Mucosa of stomach (tissue), 1 donor: ENCODE measurements around the gene C15orf40.

ENCODE experiments used
- H3K27me3 ChIP-seq: one replicate; pipeline ENCODE4 v1.7.0; 2013; ENCODE audit warnings: mild to moderate bottlenecking, low read length; ENCODE audit not compliant: control insufficient read depth, insufficient read depth
- H3K36me3 ChIP-seq: one replicate; pipeline ENCODE4 v1.7.0; 2013; ENCODE audit warnings: low read length; ENCODE audit not compliant: control insufficient read depth, insufficient read depth
- H3K4me1 ChIP-seq: one replicate; pipeline ENCODE4 v1.7.0; 2013; ENCODE audit warnings: mild to moderate bottlenecking, low read length; ENCODE audit not compliant: control insufficient read depth, insufficient read depth
- H3K4me3 ChIP-seq: one replicate; pipeline ENCODE4 v1.7.0; 2013; ENCODE audit warnings: low read length
- H3K9ac ChIP-seq: one replicate; pipeline ENCODE4 v1.7.0; 2013; ENCODE audit warnings: mild to moderate bottlenecking, low read length, moderate library complexity
- H3K9me3 ChIP-seq: one replicate; pipeline ENCODE4 v1.7.0; 2013; ENCODE audit warnings: mild to moderate bottlenecking, low read length, moderate library complexity; ENCODE audit not compliant: control insufficient read depth
- donor health status: Pancreatic carcinoma.

The C15orf40 gene

DNA sequence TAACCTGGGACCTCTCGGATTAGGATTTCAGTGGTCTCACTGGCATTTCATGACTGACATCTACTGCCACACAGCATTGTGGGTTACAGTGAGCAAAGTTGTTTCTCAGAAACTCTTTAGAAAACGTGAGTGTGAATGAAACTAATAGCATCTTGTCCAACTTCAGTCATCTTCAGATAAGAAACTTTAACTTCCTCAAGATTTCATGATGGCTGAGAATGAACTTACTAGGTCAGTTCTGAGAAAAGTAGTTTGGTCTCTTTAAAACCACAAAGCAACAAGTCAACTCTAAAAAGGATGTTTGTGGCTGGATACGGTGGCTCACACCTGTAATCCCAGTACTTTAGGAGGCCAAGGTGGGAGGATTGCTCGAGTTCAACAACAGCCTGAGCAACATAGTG is 44.8 kb downstream of the C15orf40 start:
- no peak overlapping the region for H3K9ac ChIP-seq
- H3K4me1 ChIP-seq = peaks cover 8% of the 10 kb centered on the region
- no peak overlapping the region for H3K4me3 ChIP-seq
- no peaks in the 10 kb centered on the region for H3K27me3 ChIP-seq
- H3K9me3 ChIP-seq = no peaks in the 10 kb centered on the region
- no peaks in the 10 kb centered on the region for H3K36me3 ChIP-seq

DNA sequence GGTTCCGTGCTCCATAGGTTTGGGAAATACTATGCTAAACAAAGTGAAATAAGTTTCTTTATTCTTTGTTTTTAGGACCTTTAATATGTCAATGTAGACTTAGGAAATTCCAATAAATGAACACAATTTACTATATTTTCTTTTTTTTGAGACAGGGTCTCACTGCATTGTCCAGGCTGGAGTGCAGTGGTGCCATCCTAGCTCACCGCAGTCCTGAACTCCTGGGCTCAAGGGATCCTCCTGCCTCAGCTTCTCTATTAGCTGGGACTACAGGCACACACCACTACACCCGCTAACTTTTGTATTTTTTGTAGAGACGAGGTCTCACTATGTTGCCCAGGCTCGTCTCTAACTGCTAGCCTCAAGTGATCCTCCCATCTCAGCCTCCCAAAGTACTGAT is 46.5 kb downstream of the C15orf40 start:
- no peaks in the 10 kb centered on the region for H3K36me3 ChIP-seq
- H3K4me3 ChIP-seq = no peak overlapping the region
- no peaks in the 10 kb centered on the region for H3K27me3 ChIP-seq
- no peaks in the 10 kb centered on the region for H3K9me3 ChIP-seq
- H3K9ac ChIP-seq = no peak overlapping the region
- H3K4me1 ChIP-seq = no peaks in the 10 kb centered on the region

DNA sequence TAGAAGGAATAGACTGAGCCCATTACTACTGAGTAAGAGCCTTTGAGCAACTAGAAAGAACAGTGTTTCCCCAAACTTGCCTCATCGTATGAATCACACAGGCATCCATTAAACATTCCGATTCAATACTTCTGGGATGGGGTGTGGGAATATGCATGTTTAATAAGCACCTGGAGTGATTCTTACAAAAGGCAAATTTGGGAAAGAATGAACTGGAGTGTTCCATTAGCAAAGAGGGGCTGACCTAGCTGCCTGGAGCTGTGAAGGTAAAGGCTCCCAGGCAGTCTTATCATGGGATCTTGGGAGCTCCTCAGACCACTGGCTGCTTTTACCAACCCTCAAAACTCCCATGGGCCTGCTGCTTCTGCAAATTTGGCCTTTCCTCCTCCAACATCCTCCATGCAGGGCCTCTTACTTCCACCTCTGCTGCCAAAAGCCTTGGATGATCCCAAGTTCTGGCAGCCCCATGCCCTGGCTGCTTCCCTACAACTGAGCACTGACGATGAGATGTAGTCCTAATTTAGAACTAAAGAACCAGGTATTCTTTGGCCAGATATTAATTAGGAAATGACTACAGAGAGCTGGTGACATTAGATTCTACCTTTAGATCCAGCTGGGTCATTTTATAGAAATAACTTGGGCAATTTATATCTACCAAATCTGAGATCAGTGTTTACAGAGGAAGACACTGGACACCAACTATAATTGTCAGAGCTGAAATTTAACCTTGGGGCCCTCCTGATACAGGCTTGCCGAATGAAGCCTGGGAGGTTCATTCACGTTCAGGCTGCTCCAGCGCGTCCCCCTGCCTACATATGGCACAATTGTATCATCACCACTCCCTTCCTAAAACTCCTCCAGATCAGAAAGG is 47.7 kb downstream of the C15orf40 start:
- Histone ChIP-seq H3K9ac (no peak overlapping the region), H3K27me3 (no peaks in the 10 kb centered on the region), H3K9me3 (no peaks in the 10 kb centered on the region), H3K4me1 (no peaks in the 10 kb centered on the region), H3K4me3 (no peak overlapping the region), H3K36me3 (no peaks in the 10 kb centered on the region)

DNA sequence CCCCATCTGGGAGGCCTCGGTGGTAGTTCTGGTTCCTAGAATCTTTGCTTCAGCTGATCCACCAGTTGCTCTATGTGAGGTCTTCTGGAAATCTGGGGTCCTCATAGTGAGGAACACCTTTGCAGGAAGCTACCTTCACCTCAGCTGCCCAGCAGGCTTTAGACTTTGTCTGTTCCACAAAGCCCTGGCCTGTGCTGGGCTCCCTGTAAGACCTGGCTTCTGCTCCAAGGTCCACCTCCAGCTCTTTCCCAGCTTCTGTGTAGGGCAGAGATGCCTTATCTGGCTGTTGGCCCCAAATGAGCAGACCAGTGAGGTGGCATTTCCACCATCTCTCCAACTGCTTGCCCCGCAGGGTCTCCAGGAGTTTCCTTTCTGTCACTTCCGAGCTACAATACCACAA is 50.7 kb downstream of the C15orf40 start:
- Histone ChIP-seq H3K27me3 (no peaks in the 10 kb centered on the region), H3K4me3 (no peak overlapping the region), H3K9me3 (no peaks in the 10 kb centered on the region), H3K4me1 (no peaks in the 10 kb centered on the region), H3K9ac (no peak overlapping the region), H3K36me3 (no peaks in the 10 kb centered on the region)

DNA sequence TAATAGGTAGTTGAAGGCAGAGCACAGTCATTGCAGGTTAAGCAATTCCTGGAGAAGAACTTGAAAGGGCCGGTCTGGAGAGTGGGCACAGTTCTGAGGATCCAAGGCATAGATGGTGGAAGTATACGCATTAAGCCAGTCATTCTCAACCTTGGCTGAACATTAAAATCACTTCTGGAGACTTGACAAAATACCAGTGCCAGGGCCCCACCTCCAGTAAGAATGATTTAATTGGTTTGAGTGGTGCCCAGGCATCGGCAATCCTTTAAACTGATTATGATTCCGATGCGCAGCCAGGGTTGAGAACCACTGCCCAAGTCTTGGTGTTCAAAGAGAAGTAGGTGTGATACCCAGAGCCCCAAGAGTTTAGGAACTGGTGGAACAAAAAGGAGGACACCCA is 52.0 kb downstream of the C15orf40 start:
- no peak overlapping the region for H3K9ac ChIP-seq
- H3K4me1 ChIP-seq = no peaks in the 10 kb centered on the region
- H3K27me3 ChIP-seq = no peaks in the 10 kb centered on the region
- H3K9me3 ChIP-seq = no peaks in the 10 kb centered on the region
- H3K4me3 ChIP-seq = no peak overlapping the region
- no peaks in the 10 kb centered on the region for H3K36me3 ChIP-seq

DNA sequence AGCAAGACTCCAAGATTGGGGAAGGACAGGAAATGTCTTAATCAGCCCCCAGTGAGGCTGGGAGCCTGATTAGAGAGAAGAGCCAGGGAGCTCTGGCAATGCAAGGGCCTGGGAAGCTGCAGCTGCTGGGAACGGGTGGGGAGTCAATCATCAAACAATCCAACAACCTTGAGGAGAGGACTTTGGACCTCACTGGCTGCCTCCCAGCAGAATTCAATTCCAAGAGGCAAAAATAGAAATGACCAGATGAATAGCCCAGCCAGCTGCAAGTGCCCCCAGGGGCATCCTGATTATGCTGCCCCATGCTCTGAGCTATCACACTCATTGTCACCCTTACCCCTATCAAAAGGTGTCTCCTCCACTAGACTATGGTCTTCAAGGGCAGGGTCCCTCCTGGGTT is 52.8 kb downstream of the C15orf40 start:
- Histone ChIP-seq H3K4me3 (no peak overlapping the region), H3K36me3 (no peaks in the 10 kb centered on the region), H3K9ac (no peak overlapping the region), H3K9me3 (no peaks in the 10 kb centered on the region), H3K27me3 (no peaks in the 10 kb centered on the region), H3K4me1 (no peaks in the 10 kb centered on the region)

DNA sequence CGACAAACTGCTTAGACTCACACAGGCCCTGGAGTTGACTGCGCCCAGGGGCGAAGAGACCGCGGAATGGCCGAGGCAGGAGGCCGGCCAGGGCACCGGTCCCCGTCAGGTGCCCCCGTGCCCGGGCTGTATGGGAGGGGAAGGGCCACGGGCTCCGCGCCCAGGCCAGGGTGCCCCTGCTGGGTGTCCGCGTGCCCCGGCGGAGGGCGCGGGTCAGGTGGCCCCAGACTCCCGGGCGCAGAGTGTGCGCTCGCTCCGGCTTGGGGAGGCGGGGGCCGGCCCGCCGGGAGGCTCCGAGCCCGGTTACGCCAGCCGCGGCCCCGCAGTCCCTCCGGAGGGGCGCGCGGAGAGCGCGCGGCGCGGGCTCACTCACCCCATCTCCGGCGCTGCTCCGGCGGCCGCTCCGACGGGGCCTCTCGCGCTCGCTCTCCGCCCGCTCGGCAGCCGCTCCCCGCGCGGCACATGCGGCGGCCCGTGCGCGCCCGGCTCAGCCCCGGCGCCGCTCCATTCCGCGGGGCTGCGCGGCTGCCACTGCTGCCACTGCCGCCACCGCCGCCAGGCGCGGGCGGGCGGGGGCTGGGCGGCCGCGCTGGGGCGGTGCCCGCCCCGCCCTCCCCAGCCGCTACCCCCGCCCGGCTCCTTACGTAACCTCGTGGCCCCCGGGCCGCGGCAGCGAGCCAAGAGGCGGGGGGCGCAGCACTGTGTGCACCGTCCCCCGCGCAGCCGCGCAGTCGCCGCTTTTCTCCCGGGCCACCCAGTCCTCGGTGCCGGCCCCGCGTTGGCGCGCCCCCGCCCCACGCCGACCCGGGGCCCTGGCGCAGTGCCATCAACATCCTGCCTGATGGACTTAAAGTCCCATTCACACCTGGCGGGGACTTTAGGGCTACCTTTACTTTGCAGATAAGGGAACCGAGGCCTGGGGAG is 59.0 kb downstream of the C15orf40 start, which contains the start of gene HOMER2:
Gene HOMER2 (minus strand): TSS at position 563 of the 924 bp plus-strand sequence. CDS start 185 bp downstream, at position 378.
- no peaks in the 10 kb centered on the region for H3K36me3 ChIP-seq
- peaks cover 33% of the 10 kb centered on the region for H3K27me3 ChIP-seq
- peak within 1 kb of the TSS; percentile 48 for H3K9ac ChIP-seq
- H3K4me3 ChIP-seq = no peak within 1 kb of the TSS
- no peaks in the 10 kb centered on the region for H3K9me3 ChIP-seq
- H3K4me1 ChIP-seq = no peaks in the 10 kb centered on the region

DNA sequence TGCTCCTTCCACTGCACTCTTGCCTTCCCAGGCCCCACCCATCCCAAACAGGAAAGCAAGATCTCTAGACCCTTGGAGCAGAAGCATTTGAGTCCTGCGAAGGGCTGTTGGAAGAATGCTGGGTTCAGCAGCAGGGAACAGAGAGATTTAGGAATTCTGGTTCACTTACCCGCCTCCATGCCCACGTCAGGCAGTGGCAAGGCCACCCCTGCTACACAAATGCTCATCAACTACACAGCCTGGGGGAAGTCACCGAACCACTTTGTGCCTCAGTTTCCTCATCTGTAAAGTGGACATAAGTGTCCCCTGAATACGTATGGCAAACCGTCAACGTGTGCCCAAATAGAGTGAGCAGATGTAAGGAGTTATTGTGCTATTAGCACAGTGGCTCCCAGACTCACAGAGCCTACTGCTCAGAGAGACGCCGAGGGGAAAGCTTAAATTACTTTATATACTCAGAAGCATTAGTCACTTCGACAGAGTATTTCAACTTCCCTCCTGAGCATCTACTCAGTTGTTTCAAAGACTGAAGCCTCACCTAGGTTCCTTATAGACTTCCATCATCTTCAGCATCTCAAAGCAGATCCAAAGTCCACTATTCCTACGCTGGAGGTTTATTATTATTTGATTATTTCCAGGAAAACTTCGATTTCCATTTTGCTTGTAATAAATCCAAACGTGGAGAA is 59.8 kb downstream of the C15orf40 start:
- no peak overlapping the region for H3K4me3 ChIP-seq
- H3K9me3 ChIP-seq = no peaks in the 10 kb centered on the region
- H3K27me3 ChIP-seq = peaks cover 33% of the 10 kb centered on the region
- H3K36me3 ChIP-seq = no peaks in the 10 kb centered on the region
- H3K4me1 ChIP-seq = no peaks in the 10 kb centered on the region
- peak overlapping the region; percentile 48 for H3K9ac ChIP-seq

DNA sequence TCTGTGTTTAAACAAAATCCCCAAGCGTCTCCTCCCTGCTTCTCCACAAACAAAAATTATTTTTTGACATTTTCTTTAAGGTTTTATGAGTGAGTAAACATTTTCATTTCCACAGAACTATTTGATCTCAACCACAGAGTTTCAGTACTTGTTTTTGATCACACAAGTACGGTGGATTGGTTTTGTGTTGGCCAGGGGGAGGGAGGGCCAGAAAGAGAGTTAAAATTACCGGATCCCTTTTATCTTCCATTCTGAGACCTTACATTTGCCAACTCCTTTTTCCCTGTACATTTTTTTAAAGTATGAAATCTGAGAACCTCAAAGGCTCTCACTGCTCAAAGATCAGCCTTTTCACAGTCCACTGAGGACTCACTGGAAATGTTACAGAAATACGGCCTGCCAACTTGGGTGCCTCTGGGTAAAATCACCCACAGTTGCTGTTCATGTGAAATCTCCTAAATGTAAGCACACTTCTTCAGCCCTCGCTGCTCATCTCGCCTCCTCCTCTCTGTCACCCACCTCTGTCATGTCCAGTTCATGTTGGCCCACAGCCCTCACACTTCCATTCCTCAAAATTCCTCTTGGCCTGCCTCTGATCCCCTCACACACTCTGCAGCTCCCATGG is 60.6 kb downstream of the C15orf40 start:
- peak overlapping the region; percentile 6 for H3K9ac ChIP-seq
- no peaks in the 10 kb centered on the region for H3K4me1 ChIP-seq
- no peaks in the 10 kb centered on the region for H3K36me3 ChIP-seq
- no peaks in the 10 kb centered on the region for H3K9me3 ChIP-seq
- H3K27me3 ChIP-seq = peaks cover 33% of the 10 kb centered on the region
- no peak overlapping the region for H3K4me3 ChIP-seq

DNA sequence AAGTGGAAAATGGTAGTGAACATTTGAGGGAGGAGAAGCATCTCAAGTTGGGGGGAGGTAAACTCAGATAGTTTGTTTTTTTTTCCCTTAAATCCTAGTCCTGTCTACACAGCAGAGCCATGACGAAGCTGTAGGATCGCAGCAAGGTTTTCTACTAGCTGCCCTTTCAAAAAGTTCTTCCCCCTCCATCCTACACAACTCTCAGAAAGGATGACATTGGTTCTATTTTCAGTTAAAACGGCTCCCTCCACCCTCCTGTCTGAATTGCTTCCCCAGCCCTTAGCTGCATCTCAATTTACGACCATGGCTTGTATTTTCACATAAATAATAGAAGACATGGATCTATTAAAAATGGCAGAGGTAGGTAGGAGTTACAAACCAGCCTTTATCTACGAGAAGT is 61.1 kb downstream of the C15orf40 start:
- Histone ChIP-seq H3K4me1 (no peaks in the 10 kb centered on the region), H3K4me3 (no peak overlapping the region), H3K9me3 (no peaks in the 10 kb centered on the region), H3K9ac (no peak overlapping the region), H3K36me3 (no peaks in the 10 kb centered on the region), H3K27me3 (peaks cover 33% of the 10 kb centered on the region)

DNA sequence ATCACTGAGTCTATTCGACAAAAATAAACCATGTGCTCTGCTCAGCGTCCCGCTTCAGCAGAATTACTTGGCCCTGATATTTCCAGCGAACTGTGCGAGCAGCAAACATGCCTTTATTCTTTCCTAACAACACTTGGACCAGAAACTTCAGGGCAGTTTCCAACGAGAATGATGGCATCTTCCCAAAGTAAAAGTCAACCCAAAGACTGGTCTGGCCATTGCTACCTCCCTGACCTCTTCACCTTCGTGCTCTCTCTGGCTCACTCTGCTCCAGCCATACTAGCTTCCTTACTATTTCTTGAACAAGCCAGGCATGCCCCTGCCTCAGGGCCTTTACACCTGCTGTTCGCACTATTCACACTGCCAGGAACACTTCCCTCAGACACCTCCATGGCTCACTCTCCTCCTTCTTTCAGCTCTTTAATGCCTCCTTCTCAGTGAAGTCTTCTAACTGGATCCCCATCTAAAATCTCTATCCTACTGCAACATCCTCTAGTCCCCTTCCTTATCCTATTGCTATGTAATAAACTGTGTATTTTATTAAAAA is 65.2 kb downstream of the C15orf40 start:
- no peak overlapping the region for H3K4me3 ChIP-seq
- H3K4me1 ChIP-seq = no peaks in the 10 kb centered on the region
- no peak overlapping the region for H3K9ac ChIP-seq
- no peaks in the 10 kb centered on the region for H3K36me3 ChIP-seq
- H3K27me3 ChIP-seq = peaks cover 18% of the 10 kb centered on the region
- no peaks in the 10 kb centered on the region for H3K9me3 ChIP-seq
